ENCODE measurements around the gene MRPL16. TPM values are rescaled to one million over a fixed set of nuclear protein-coding genes. Genes with fewer than 3 reads are reported as not detected.
A peak's percentile ranks its signal among the peaks of the same experiment; 100 is the strongest.
"Not testable (repeated sequence)": the region's sequence is repeated elsewhere in the genome, so short reads cannot be mapped to it uniquely, and the experiment has no call there.

Gene MRPL16
- 36.5 and 42.0 TPM in 2 replicates for total RNA-seq
- long read RNA-seq, transcript MRPL16-201 (4 exons, 1,182 nt), result major isoform, 73 of 78 reads
- long read RNA-seq, partial matches to known transcripts, result 1 of 78 reads
- long read RNA-seq, other reads (novel, unspliced or antisense), result 3 of 78 reads

DNA sequence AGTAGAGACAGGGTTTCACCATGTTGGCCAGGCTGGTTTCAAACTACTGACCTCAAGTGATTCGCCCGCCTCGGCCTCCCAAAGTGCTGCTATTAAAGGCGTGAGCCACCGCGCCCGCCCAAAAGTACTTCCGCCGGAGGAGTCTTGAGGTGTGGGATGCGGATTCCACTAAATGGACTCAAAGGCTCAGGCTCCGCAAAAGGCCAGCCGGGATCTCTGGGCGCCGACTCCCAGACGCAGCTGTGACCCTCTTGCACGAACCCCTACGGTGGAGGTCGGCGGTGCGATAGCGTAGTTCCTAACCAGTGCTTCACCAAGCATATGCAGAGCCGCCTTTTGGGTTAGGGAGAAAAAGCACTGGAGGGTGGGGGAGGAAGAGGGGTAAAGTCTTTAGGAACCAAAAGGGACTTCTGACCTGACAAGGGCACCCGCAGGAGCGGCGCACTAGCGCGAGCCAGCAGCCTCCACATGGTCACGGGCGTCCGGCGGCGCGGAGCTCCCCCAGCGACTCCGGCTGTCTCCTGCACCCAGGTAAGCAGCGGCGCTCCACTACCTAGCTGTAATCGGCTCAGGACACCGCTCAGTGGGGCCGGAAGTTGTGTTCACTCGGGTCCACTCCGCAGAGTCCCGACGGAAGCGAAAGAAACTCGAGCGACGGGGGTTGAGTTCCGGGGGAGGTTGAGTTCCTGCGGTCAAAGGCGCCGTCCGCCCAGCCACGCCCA lies at the start of gene MRPL16:
MRPL16 (minus strand) TSS at position 590 of the 722 bp plus-strand sequence; CDS start at position 470, 120 bp downstream.
- peak within 1 kb of the TSS; percentile 88 for H3K4me3 Mint-ChIP-seq (ENCODE audit: unreplicated experiment)
- H3K27me3 Mint-ChIP-seq (ENCODE audit: unreplicated experiment), result peaks cover 11% of the 10 kb centered on the region
- peak within 1 kb of the TSS; percentile 80 for H3K27ac Mint-ChIP-seq (ENCODE audit: unreplicated experiment)
- H3K9me3 Mint-ChIP-seq (ENCODE audit: unreplicated experiment), result peaks cover 4% of the 10 kb centered on the region
- peaks cover 23% of the 10 kb centered on the region for H3K4me1 Mint-ChIP-seq (ENCODE audit: unreplicated experiment)
- peaks cover 19% of the 10 kb centered on the region for H3K36me3 Mint-ChIP-seq (ENCODE audit: unreplicated experiment)
- peak; percentile 92 for DNase-seq (ENCODE audit: extremely low spot score, unreplicated experiment)
- TF ChIP-seq, protein P1, sequence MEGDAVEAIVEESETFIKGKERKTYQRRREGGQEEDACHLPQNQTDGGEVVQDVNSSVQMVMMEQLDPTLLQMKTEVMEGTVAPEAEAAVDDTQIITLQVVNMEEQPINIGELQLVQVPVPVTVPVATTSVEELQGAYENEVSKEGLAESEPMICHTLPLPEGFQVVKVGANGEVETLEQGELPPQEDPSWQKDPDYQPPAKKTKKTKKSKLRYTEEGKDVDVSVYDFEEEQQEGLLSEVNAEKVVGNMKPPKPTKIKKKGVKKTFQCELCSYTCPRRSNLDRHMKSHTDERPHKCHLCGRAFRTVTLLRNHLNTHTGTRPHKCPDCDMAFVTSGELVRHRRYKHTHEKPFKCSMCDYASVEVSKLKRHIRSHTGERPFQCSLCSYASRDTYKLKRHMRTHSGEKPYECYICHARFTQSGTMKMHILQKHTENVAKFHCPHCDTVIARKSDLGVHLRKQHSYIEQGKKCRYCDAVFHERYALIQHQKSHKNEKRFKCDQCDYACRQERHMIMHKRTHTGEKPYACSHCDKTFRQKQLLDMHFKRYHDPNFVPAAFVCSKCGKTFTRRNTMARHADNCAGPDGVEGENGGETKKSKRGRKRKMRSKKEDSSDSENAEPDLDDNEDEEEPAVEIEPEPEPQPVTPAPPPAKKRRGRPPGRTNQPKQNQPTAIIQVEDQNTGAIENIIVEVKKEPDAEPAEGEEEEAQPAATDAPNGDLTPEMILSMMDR (IDR thresholded peaks at IDR 0.05), result no peak

GRCh38 chr11:59859673-59860072 lies 49.1 kb upstream of the MRPL16 start:
- DNase-seq (ENCODE audit: extremely low spot score, unreplicated experiment), result no peak
- no peak overlapping the region for H3K27ac Mint-ChIP-seq (ENCODE audit: unreplicated experiment)

GRCh38 chr11:59857439-59858434 lies 47.2 kb upstream of the MRPL16 start:
- H3K27ac Mint-ChIP-seq (ENCODE audit: unreplicated experiment), result no peak overlapping the region
- H3K9me3 Mint-ChIP-seq (ENCODE audit: unreplicated experiment), result no peaks in the 10 kb centered on the region
- H3K4me1 Mint-ChIP-seq (ENCODE audit: unreplicated experiment), result no peaks in the 10 kb centered on the region
- DNase-seq (ENCODE audit: extremely low spot score, unreplicated experiment), result no peak
- TF ChIP-seq, protein P1 (IDR thresholded peaks at IDR 0.05), result no peak
- H3K27me3 Mint-ChIP-seq (ENCODE audit: unreplicated experiment), result peaks cover 2% of the 10 kb centered on the region
- H3K4me3 Mint-ChIP-seq (ENCODE audit: unreplicated experiment), result no peak overlapping the region
- H3K36me3 Mint-ChIP-seq (ENCODE audit: unreplicated experiment), result no peaks in the 10 kb centered on the region

More at GRCh38 chr11:59859673-59860072, 49.1 kb upstream of the MRPL16 start:
- H3K4me3 Mint-ChIP-seq (ENCODE audit: unreplicated experiment), result no peak overlapping the region
- H3K9me3 Mint-ChIP-seq (ENCODE audit: unreplicated experiment), result no peaks in the 10 kb centered on the region
- H3K4me1 Mint-ChIP-seq (ENCODE audit: unreplicated experiment), result no peaks in the 10 kb centered on the region
- no peaks in the 10 kb centered on the region for H3K36me3 Mint-ChIP-seq (ENCODE audit: unreplicated experiment)
- TF ChIP-seq, protein P1 (IDR thresholded peaks at IDR 0.05), result no peak
- H3K27me3 Mint-ChIP-seq (ENCODE audit: unreplicated experiment), result peaks cover 2% of the 10 kb centered on the region

DNA sequence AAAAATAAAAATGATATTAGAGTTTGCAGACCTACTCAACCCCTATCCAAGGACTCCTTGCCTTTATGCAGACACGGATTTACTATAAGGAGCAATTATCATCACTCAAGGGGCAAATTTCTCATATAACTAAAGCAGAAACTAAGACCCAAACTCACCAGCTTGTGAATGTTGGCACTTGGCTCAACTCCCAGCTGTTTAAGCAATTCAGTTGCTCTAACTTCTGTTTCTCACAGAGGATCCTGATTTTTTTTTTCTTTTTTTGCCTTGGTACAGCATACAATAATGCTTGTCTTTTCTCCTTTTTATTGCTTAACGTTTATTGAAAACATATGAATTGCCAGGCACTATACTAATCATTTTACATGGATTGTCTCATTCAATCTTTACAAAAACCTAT lies 44.3 kb upstream of the MRPL16 start:
- DNase-seq (ENCODE audit: extremely low spot score, unreplicated experiment), result no peak
- Mint-ChIP-seq H3K4me1 (ENCODE audit: unreplicated experiment) (no peaks in the 10 kb centered on the region), H3K9me3 (ENCODE audit: unreplicated experiment) (no peaks in the 10 kb centered on the region), H3K36me3 (ENCODE audit: unreplicated experiment) (no peaks in the 10 kb centered on the region), H3K4me3 (ENCODE audit: unreplicated experiment) (no peak overlapping the region), H3K27me3 (ENCODE audit: unreplicated experiment) (peaks cover 2% of the 10 kb centered on the region), H3K27ac (ENCODE audit: unreplicated experiment) (no peak overlapping the region)
- TF ChIP-seq, protein P1 (IDR thresholded peaks at IDR 0.05), result no peak

DNA sequence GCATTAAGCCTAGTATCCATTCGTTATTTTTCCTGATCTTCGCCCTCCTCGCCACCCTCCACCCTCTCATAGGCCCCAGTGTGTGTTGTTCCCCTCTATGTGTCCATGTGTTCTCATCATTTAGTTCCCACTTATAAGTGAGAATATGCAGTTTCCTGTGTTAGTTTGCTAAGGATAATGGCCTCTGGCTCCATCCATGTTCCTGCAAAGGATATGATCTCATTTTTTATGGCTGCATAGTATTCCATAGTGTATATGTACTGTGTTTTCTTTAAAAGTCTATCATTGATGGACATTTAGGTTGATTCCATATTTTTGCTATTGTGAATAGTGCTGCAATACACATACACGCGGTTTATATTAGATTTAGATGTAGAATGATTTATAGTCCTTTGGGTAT lies 40.8 kb upstream of the MRPL16 start:
- H3K27ac Mint-ChIP-seq (ENCODE audit: unreplicated experiment); H3K4me3 Mint-ChIP-seq (ENCODE audit: unreplicated experiment); H3K4me1 Mint-ChIP-seq (ENCODE audit: unreplicated experiment); H3K36me3 Mint-ChIP-seq (ENCODE audit: unreplicated experiment); DNase-seq (ENCODE audit: extremely low spot score, unreplicated experiment); H3K9me3 Mint-ChIP-seq (ENCODE audit: unreplicated experiment); H3K27me3 Mint-ChIP-seq (ENCODE audit: unreplicated experiment): not testable (repeated sequence)

DNA sequence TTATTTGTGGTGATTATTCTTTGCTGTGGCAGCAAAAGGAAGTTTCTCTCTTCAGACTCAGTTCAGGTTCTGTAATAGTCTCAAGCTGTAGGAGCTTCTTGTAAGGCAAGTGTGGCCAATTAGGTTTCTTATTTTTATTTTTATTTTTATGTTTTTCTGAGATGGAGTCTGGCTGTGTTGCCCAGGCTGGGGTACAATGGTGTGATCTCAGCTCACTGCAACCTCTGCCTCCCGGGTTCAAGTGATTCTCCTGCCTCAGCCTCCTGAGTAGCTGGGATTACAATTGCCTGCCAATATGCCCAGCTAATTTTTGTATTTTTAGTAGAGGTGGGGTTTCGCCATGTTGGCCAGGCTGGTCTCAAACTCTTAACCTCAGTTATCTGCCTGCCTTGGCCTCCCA lies 39.0 kb upstream of the MRPL16 start:
- H3K36me3 Mint-ChIP-seq (ENCODE audit: unreplicated experiment); H3K4me3 Mint-ChIP-seq (ENCODE audit: unreplicated experiment): not testable (repeated sequence)

More for the DNA sequence above, 39.0 kb upstream of the MRPL16 start:
- not testable (repeated sequence) for H3K4me1 Mint-ChIP-seq (ENCODE audit: unreplicated experiment); H3K27me3 Mint-ChIP-seq (ENCODE audit: unreplicated experiment); DNase-seq (ENCODE audit: extremely low spot score, unreplicated experiment); H3K27ac Mint-ChIP-seq (ENCODE audit: unreplicated experiment); H3K9me3 Mint-ChIP-seq (ENCODE audit: unreplicated experiment)

Data from osteocyte (in vitro differentiated cells).